ENCODE measurements around the gene SLC38A3. TPM values are rescaled to one million over a fixed set of nuclear protein-coding genes. Genes with fewer than 3 reads are reported as not detected.

SLC38A3 gene
- total and polyA plus RNA-seq, 2 donors (not counting 1 experiment from before 2014, with no cell fraction given): not detected

DNA sequence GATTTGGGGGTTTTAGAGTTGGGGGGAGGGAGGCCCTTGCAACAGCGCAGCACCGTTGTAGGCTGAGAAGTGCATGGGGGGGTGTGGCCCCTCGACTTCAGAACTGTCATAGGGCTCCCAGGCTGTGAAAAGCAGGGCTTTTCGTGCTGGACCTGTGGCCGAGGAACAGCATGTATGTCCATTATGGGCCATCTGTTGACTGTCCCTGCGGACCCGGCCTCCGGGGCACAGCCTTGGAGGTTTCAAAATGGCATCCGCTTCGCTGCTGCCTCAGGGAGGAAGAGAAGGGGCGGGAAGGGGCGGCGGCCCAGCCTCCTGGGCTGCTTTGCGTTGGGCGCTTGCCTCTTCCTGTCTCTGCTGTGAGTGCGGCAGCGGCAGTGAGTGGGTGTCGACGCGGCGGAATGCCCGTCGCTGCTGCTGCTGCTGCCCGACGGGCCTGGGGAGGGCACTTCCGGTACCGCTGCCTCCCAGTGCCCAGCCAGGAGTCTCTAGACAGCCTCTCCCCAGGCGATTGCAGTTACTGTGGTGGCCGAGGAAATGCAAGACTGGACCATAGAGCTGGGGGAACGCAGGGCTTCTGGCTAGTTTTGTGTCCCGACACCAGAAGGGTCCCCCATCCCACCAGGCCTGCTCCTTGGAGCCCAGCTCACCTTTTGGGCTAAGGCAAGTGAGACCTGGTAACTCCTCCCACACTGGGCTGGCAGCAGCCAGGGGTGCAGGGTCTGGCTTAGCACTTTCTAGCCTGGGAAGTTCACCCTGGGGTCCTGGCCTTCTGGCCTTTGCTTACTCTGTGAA is 32.9 kb downstream of the SLC38A3 start:
- Histone ChIP-seq H3K9me3 (ENCODE audit: control extremely low read depth in 1 of 3, control insufficient read depth in 2 of 3, insufficient read depth in 1 of 3, low read length in 2 of 3) (no peaks in the 10 kb centered on the region), H3K27ac (ENCODE audit: low read length in 2 of 2) (peak overlapping the region; percentile 65 to 91), H2AFZ (ENCODE audit: insufficient read depth, low read depth, low read length, poor library complexity, severe bottlenecking) (peak overlapping the region; percentile 71), H3K4me1 (ENCODE audit: control insufficient read depth in 2 of 2, insufficient read depth in 2 of 2, low read length in 2 of 2) (peaks cover 57 to 63% of the 10 kb centered on the region in 2 donors), H4K20me1 (ENCODE audit: control insufficient read depth, insufficient read depth, low read length, poor library complexity, severe bottlenecking) (peaks cover 63% of the 10 kb centered on the region), H3K9ac (ENCODE audit: low read length) (peak overlapping the region; percentile 78), H3K4me3 (ENCODE audit: control extremely low read depth in 1 of 5, extremely low read depth in 1 of 5, insufficient read depth in 1 of 5, low read depth in 2 of 5, low read length in 4 of 5) (peak overlapping the region; percentile 70 to 100 (median 95)), H3K79me2 (ENCODE audit: control insufficient read depth, insufficient read depth, low read length) (peaks cover 93% of the 10 kb centered on the region), H3K27me3 (replicated peaks in 1 of 4; ENCODE audit: control extremely low read depth in 1 of 4, control insufficient read depth in 3 of 4, insufficient read depth in 4 of 4, low read length in 3 of 4) (no peaks in the 10 kb centered on the region), H3K4me2 (replicated peaks; ENCODE audit: low read depth, low read length, poor library complexity, severe bottlenecking) (peak overlapping the region; percentile 97), H3K36me3 (replicated peaks in 1 of 2; ENCODE audit: control extremely low read depth in 1 of 2, control insufficient read depth in 1 of 2, extremely low read depth in 1 of 2, insufficient read depth in 2 of 2, low read length in 1 of 2) (peaks cover 0 to 27% of the 10 kb centered on the region in 2 experiments)
- ChIA-PET POLR2A (interaction anchor here (0.6 to 2.1 kb wide), 5 partner anchors 10 to 819 kb away, joined by 3 to 13 read pairs (median 3); partner anchors contain the start of genes HYAL3 and NAA80), CTCF (interaction anchor here (0.6 to 27.3 kb wide), 4 partner anchors 4 to 62 kb away, joined by 5 to 596 read pairs (median 300); partner anchors contain the start of gene GNAI2)
- Mint-ChIP-seq H3K9me3 (ENCODE audit: insufficient read depth) (no peaks in the 10 kb centered on the region), H3K27me3 (no peaks in the 10 kb centered on the region), H3K4me1 (peaks cover 64% of the 10 kb centered on the region), H3K27ac (peak overlapping the region; percentile 97), H3K4me3 (peak overlapping the region; percentile 97)
- intact Hi-C loops (cut with micrococcal nuclease): loop anchor here (1.0 to 10.0 kb wide), 7 partner anchors 8 to 1521 kb away; partner anchors contain the start of genes APEH, HYAL2, HYAL3 and IP6K2
- WGBS (ENCODE audit: insufficient coverage): 2% methylated on average over 31 of the region's 31 CpGs
- no peak for TF ChIP-seq EZH2 (IDR thresholded peaks at IDR 0.05; ENCODE audit: borderline replicate concordance, insufficient read depth, low read depth, low read length, poor library complexity, severe bottlenecking)
- peak; percentile 32 for ATAC-seq (ENCODE audit: low read depth)
- peak; percentile 88 for DNase-seq

DNA sequence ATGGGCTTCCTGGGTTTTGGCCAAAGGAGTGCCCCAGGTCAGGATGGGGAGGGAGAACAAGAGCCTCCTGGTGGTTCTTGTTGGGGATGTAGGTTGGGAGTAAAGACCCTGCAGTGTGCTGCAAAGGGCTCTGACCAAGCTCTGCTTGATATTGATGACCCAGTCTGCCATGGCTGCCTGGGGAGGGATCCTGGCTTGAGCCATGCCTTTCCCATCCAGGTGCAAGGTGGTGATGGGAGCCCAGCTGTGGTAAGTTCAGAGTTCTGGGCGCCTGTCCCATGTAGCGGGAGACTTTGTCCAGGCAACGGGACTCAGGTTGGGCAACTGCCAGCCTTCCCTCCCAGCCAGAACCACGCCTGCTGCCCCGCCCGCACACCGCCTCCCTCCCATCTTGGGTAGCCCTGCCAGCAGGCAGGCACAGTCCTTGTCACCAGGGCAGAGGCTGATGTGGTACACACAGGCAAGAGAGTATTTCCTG is 33.5 kb downstream of the SLC38A3 start:
- TF ChIP-seq EZH2 (IDR thresholded peaks at IDR 0.05; ENCODE audit: borderline replicate concordance, insufficient read depth, low read depth, low read length, poor library complexity, severe bottlenecking): no peak
- TF ChIP-seq, protein P1, sequence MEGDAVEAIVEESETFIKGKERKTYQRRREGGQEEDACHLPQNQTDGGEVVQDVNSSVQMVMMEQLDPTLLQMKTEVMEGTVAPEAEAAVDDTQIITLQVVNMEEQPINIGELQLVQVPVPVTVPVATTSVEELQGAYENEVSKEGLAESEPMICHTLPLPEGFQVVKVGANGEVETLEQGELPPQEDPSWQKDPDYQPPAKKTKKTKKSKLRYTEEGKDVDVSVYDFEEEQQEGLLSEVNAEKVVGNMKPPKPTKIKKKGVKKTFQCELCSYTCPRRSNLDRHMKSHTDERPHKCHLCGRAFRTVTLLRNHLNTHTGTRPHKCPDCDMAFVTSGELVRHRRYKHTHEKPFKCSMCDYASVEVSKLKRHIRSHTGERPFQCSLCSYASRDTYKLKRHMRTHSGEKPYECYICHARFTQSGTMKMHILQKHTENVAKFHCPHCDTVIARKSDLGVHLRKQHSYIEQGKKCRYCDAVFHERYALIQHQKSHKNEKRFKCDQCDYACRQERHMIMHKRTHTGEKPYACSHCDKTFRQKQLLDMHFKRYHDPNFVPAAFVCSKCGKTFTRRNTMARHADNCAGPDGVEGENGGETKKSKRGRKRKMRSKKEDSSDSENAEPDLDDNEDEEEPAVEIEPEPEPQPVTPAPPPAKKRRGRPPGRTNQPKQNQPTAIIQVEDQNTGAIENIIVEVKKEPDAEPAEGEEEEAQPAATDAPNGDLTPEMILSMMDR (IDR thresholded peaks at IDR 0.05): no peak
- Mint-ChIP-seq H3K27ac (peak overlapping the region; percentile 97), H3K4me1 (peaks cover 64% of the 10 kb centered on the region), H3K9me3 (ENCODE audit: insufficient read depth) (no peaks in the 10 kb centered on the region), H3K27me3 (no peaks in the 10 kb centered on the region), H3K4me3 (peak overlapping the region; percentile 97)
- ATAC-seq (ENCODE audit: low read depth): no peak
- Histone ChIP-seq H3K4me1 (ENCODE audit: control insufficient read depth in 2 of 2, insufficient read depth in 2 of 2, low read length in 2 of 2) (peaks cover 63 to 69% of the 10 kb centered on the region in 2 donors), H3K36me3 (replicated peaks in 1 of 2; ENCODE audit: control extremely low read depth in 1 of 2, control insufficient read depth in 1 of 2, extremely low read depth in 1 of 2, insufficient read depth in 2 of 2, low read length in 1 of 2) (peaks cover 0 to 28% of the 10 kb centered on the region in 2 experiments), H3K27ac (ENCODE audit: low read length in 2 of 2) (peak overlapping the region; percentile 36 to 91), H3K4me3 (ENCODE audit: control extremely low read depth in 1 of 5, extremely low read depth in 1 of 5, insufficient read depth in 1 of 5, low read depth in 2 of 5, low read length in 4 of 5) (peak overlapping the region; percentile 70 to 100 (median 95)), H3K4me2 (replicated peaks; ENCODE audit: low read depth, low read length, poor library complexity, severe bottlenecking) (peak overlapping the region; percentile 97), H2AFZ (ENCODE audit: insufficient read depth, low read depth, low read length, poor library complexity, severe bottlenecking) (no peak overlapping the region), H3K79me2 (ENCODE audit: control insufficient read depth, insufficient read depth, low read length) (peaks cover 93% of the 10 kb centered on the region), H3K9me3 (ENCODE audit: control extremely low read depth in 1 of 3, control insufficient read depth in 2 of 3, insufficient read depth in 1 of 3, low read length in 2 of 3) (no peaks in the 10 kb centered on the region), H3K9ac (ENCODE audit: low read length) (peak overlapping the region; percentile 78), H4K20me1 (ENCODE audit: control insufficient read depth, insufficient read depth, low read length, poor library complexity, severe bottlenecking) (peaks cover 70% of the 10 kb centered on the region), H3K27me3 (replicated peaks in 1 of 4; ENCODE audit: control extremely low read depth in 1 of 4, control insufficient read depth in 3 of 4, insufficient read depth in 4 of 4, low read length in 3 of 4) (no peaks in the 10 kb centered on the region)
- ChIA-PET CTCF (interaction anchor here (1.0 to 27.3 kb wide), 3 partner anchors 5 to 44 kb away, joined by 3 to 596 read pairs (median 596); partner anchors contain the start of gene GNAI2), POLR2A (interaction anchor here (2.1 kb wide), 1 partner anchor 10 kb away, joined by 13 read pairs; no protein-coding TSS in a partner anchor)
- 76% methylated on average over 7 of the region's 7 CpGs for whole genome bisulfite sequencing (ENCODE audit: insufficient coverage)
- no peak for DNase-seq
- intact Hi-C loops (cut with micrococcal nuclease): loop anchor here (1.0 to 10.0 kb wide), 6 partner anchors 8 to 1521 kb away; partner anchors contain the start of genes APEH, HYAL2, IP6K2 and USP4

Data from B cell (primary cell).